Caco-2 (cell line): ENCODE measurements around the gene TRAPPC10. TPM values are rescaled to one million over a fixed set of nuclear protein-coding genes. Genes with fewer than 3 reads are reported as not detected.

ENCODE experiments used
- BruUV-seq: library from RNA; stranded (reverse); fragments of 400-500 nt; replicated peaks from 2 replicates; lab custom pipeline; 2021; lab: Mats Ljungman, UMichigan
- CTCF ChIA-PET: fragments of 300-600 bp; sonication (Branson Sonifier 250); formaldehyde crosslinking; loops from one replicate; lab custom pipeline; 2022; ENCODE audit warnings: antibody characterized with exemption; lab: Charles Lee
- POLR2A ChIA-PET: fragments of 300-600 bp; sonication (Branson Sonifier 250); formaldehyde crosslinking; loops from one replicate; lab custom pipeline; 2022; ENCODE audit warnings: antibody characterized with exemption; lab: Charles Lee
- DNase-seq, 2 experiments: peaks; one replicate each; pipeline versions ENCODE4 v3.0.0 to v3.0.0-alpha.2; 2020 to 2022
- H3K27me3 ChIP-seq: replicated peaks from 2 replicates; pipeline ENCODE4 v1.6.0; 2011; ENCODE audit warnings: low read length; ENCODE audit not compliant: control insufficient read depth, insufficient read depth
- H3K36me3 ChIP-seq: 2 replicates; pipeline ENCODE4 v1.5.1; 2011; ENCODE audit warnings: low read length; ENCODE audit not compliant: control insufficient read depth, insufficient read depth
- H3K4me1 ChIP-seq: fragments of 250-450 bp; sonication (Bioruptor Pico); 2 replicates; pipeline ENCODE4 v1.5.1; 2020; ENCODE audit warnings: mild to moderate bottlenecking
- H3K4me3 ChIP-seq: 2 replicates; pipeline ENCODE4 v1.5.1; 2011; ENCODE audit warnings: low read depth, mild to moderate bottlenecking, control low read depth, low read length
- H3K9me3 ChIP-seq: fragments of 250-450 bp; sonication (Bioruptor Pico); 2 replicates; pipeline ENCODE4 v1.5.1; 2020; ENCODE audit warnings: mild to moderate bottlenecking, moderate library complexity
- H3K27ac Mint-ChIP-seq: one replicate; pipeline ENCODE4 v1.8.0; 2022; ENCODE audit warnings: mixed read lengths; ENCODE audit not compliant: unreplicated experiment
- H3K27me3 Mint-ChIP-seq: one replicate; pipeline ENCODE4 v1.8.0; 2022; ENCODE audit warnings: mixed read lengths; ENCODE audit not compliant: insufficient read depth, unreplicated experiment
- H3K36me3 Mint-ChIP-seq: one replicate; pipeline ENCODE4 v1.8.0; 2022; ENCODE audit warnings: mild to moderate bottlenecking, mixed read lengths; ENCODE audit not compliant: insufficient read depth, unreplicated experiment
- H3K4me1 Mint-ChIP-seq: one replicate; pipeline ENCODE4 v1.8.0; 2022; ENCODE audit warnings: low read depth, mixed read lengths; ENCODE audit not compliant: unreplicated experiment
- H3K4me3 Mint-ChIP-seq: one replicate; pipeline ENCODE4 v1.8.0; 2022; ENCODE audit warnings: mild to moderate bottlenecking, moderate library complexity, mixed read lengths; ENCODE audit not compliant: unreplicated experiment
- H3K9me3 Mint-ChIP-seq: one replicate; pipeline ENCODE4 v1.8.0; 2022; ENCODE audit warnings: mixed read lengths; ENCODE audit not compliant: unreplicated experiment
- intact Hi-C: fragments of 100-400 bp; cut with micrococcal nuclease; formaldehyde crosslinking; loops from one replicate; pipeline ENCODE4 v1.10.0; 2022; ENCODE audit not compliant: unreplicated experiment
- total RNA-seq: library from RNA; stranded (reverse); gene quantifications from 2 replicates; pipeline ENCODE4 v1.2.3, GENCODE V29; 2022
- TF ChIP-seq, protein P1 (sequence below), 2 experiments: fragments of 200-600 bp in 1 of 2; IDR thresholded peaks; 1 replicate in 1 of 2; 2 replicates in 1 of 2; pipeline versions ENCODE4 v1.5.1 to v1.8.0; 2011 to 2022; ENCODE audit warnings: antibody characterized with exemption in 1 of 2, control low read depth in 1 of 2, inconsistent platforms in 1 of 2, low read depth in 1 of 2, low read length in 1 of 2, mild to moderate bottlenecking in 1 of 2, moderate library complexity in 1 of 2; ENCODE audit not compliant: insufficient read depth in 1 of 2, severe bottlenecking in 1 of 2, unreplicated experiment in 1 of 2

Gene TRAPPC10
- total RNA-seq, 1 experiment from 2014 or later, result 43.4 TPM

DNA sequence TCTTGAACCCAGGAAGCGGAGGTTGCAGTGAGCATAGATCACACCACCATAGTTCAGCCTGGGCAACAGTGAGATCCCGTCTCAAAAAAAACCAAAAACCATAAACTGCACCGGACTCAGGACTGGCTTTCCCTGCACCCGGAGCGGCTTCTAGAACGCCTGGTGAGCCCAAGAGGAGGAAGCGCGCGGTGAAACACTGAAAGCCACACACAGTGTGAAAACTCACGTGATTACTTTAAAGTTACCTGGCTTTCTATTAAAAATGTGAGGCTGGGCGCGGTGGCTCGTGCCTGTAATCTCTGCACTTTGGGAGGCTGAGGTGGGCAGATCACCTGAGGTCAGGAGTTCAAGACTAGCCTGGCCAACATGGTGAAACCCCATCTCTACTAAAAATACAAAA lies 7.0 kb upstream of the TRAPPC10 start:
- H3K27me3 Mint-ChIP-seq, result no peaks in the 10 kb centered on the region
- BruUV-seq, result no TSS peak

DNA sequence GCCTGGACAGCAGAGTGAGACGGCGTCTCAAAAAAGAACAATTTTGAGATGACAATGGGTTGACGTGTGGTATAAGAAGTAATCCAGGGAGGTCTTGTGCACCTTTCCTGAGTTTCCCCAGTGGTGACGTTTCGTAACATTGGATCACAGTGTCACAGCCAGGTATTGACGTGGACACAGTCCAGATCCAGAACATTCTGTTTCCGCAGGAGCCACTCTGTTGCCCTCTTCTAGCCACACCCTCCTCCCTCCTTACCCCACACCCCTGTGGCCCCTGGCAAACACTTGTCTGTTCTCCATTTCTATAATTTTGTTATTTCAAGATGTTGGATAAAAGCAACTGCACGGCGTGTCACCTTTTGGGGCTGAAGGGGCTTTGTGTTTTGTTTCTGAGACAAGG lies 6.5 kb upstream of the TRAPPC10 start:
- H3K4me3 ChIP-seq, result no peak overlapping the region
- H3K36me3 ChIP-seq, result no peaks in the 10 kb centered on the region
- Mint-ChIP-seq H3K27me3 (no peaks in the 10 kb centered on the region), H3K27ac (no peak overlapping the region), H3K9me3 (no peaks in the 10 kb centered on the region), H3K4me3 (no peak overlapping the region), H3K4me1 (no peaks in the 10 kb centered on the region), H3K36me3 (peaks cover 6% of the 10 kb centered on the region)
- no TSS peak for BruUV-seq
- H3K9me3 ChIP-seq, result no peaks in the 10 kb centered on the region
- POLR2A ChIA-PET, result no interaction called here
- DNase-seq, result no peak
- intact Hi-C loops, result no loop called here
- CTCF ChIA-PET, result no interaction called here
- no peaks in the 10 kb centered on the region for H3K4me1 ChIP-seq
- TF ChIP-seq, protein P1, sequence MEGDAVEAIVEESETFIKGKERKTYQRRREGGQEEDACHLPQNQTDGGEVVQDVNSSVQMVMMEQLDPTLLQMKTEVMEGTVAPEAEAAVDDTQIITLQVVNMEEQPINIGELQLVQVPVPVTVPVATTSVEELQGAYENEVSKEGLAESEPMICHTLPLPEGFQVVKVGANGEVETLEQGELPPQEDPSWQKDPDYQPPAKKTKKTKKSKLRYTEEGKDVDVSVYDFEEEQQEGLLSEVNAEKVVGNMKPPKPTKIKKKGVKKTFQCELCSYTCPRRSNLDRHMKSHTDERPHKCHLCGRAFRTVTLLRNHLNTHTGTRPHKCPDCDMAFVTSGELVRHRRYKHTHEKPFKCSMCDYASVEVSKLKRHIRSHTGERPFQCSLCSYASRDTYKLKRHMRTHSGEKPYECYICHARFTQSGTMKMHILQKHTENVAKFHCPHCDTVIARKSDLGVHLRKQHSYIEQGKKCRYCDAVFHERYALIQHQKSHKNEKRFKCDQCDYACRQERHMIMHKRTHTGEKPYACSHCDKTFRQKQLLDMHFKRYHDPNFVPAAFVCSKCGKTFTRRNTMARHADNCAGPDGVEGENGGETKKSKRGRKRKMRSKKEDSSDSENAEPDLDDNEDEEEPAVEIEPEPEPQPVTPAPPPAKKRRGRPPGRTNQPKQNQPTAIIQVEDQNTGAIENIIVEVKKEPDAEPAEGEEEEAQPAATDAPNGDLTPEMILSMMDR (IDR thresholded peaks at IDR 0.05; ENCODE audit: insufficient read depth in 1 of 2, low read depth in 1 of 2, low read length in 1 of 2, severe bottlenecking in 1 of 2, unreplicated experiment in 1 of 2), result no peak
- no peaks in the 10 kb centered on the region for H3K27me3 ChIP-seq

More for the DNA sequence above, 7.0 kb upstream of the TRAPPC10 start:
- ChIA-PET CTCF (no interaction called here), POLR2A (no interaction called here)
- Histone ChIP-seq H3K9me3 (no peaks in the 10 kb centered on the region), H3K4me1 (no peaks in the 10 kb centered on the region), H3K27me3 (no peaks in the 10 kb centered on the region), H3K4me3 (no peak overlapping the region), H3K36me3 (no peaks in the 10 kb centered on the region)
- Mint-ChIP-seq H3K4me3 (no peak overlapping the region), H3K27ac (no peak overlapping the region), H3K4me1 (no peaks in the 10 kb centered on the region), H3K9me3 (no peaks in the 10 kb centered on the region), H3K36me3 (peaks cover 6% of the 10 kb centered on the region)
- intact Hi-C loops, result no loop called here
- no peak for DNase-seq
- TF ChIP-seq, protein P1 (IDR thresholded peaks at IDR 0.05; ENCODE audit: insufficient read depth in 1 of 2, low read depth in 1 of 2, low read length in 1 of 2, severe bottlenecking in 1 of 2, unreplicated experiment in 1 of 2), result no peak

DNA sequence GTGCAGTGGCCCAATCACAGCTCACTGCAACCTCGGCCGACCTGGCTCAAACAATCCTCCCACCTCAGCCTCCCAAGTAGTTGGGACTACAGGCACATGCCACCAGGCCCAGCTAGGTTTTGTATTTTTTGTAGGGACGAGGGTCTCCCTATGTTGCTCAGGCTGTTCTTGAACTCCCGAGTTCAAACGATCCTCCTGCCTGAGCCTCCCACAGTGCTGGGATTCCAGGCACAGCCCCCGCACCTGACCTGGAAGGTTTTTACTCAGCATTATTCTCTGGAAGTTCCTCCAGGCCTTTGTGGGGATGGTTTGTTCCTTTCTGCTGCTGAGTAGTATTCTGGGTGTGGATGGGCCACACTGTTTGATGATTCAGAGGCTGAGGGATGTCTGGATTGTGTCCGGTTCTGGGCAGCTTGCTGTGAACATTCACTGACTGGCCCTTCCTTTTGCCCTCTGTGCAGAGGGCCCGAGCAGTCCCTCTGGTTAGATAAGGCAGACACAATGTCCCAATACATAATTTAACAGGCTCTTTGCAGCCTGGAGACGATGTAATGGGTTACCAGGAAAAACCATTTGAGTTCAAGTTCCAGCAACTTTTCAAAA lies 6.0 kb upstream of the TRAPPC10 start:
- no peak overlapping the region for H3K27ac Mint-ChIP-seq
- TF ChIP-seq, protein P1 (IDR thresholded peaks at IDR 0.05; ENCODE audit: insufficient read depth in 1 of 2, low read depth in 1 of 2, low read length in 1 of 2, severe bottlenecking in 1 of 2, unreplicated experiment in 1 of 2), result no peak

More for the DNA sequence above, 6.0 kb upstream of the TRAPPC10 start:
- Histone ChIP-seq H3K4me3 (no peak overlapping the region), H3K9me3 (no peaks in the 10 kb centered on the region), H3K27me3 (no peaks in the 10 kb centered on the region), H3K36me3 (no peaks in the 10 kb centered on the region), H3K4me1 (peaks cover 4% of the 10 kb centered on the region; the same call in 1 of the 2 replicates)
- Mint-ChIP-seq H3K4me1 (no peaks in the 10 kb centered on the region), H3K9me3 (no peaks in the 10 kb centered on the region), H3K4me3 (no peak overlapping the region), H3K27me3 (no peaks in the 10 kb centered on the region), H3K36me3 (peaks cover 6% of the 10 kb centered on the region)
- no TSS peak for BruUV-seq
- intact Hi-C loops, result no loop called here
- no peak for DNase-seq
- ChIA-PET CTCF (no interaction called here), POLR2A (no interaction called here)
